AG09309 (cell line): ENCODE results near the gene SETD4.

ENCODE experiments used
- DNase-seq: peaks from one replicate; pipeline ENCODE4 v3.0.0-alpha.2; 2010; ENCODE audit warnings: low read depth
- H3K4me3 ChIP-seq: 2 replicates; pipeline ENCODE4 v1.5.1; 2011; ENCODE audit warnings: mild to moderate bottlenecking, low read depth, low read length, moderate library complexity; ENCODE audit not compliant: control insufficient read depth
- TF ChIP-seq, protein P1 (sequence below): IDR thresholded peaks from 2 replicates; pipeline ENCODE4 v1.5.1; 2011; ENCODE audit warnings: mild to moderate bottlenecking, low read depth, low read length, inconsistent platforms; ENCODE audit not compliant: insufficient read depth, control insufficient read depth; ENCODE audit errors: missing control alignments

Gene SETD4

DNA sequence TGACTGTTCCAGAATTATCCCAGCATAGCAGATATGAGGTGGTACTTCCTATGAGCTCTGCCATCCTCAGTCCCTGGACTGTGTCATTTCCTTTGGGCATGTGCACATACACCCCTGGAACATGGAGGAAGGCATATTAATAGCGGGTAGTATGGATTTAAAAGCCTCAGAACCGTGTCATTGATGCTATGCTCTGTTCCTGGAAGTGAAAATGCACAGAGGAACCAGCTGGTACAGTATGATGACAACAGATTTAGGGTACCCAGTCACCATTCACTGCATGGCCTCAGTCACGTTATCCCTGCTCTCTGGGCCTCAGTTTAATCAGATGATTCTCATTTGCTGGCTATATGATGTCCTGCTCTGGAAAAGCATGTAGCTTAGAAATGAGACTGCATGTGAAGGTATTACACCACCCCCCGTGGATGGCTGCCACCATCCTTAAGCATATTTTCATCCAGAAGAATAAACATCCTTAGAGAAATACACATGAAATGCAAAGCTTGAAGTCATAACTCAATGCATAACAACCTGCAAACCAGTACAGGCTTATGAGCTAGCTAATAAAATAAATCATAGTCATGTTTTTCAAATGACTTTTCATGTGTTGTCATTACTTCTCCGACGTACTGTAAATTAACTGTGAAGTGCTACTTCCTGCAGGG lies 37.8 kb downstream of the SETD4 start:
- TF ChIP-seq, protein P1, sequence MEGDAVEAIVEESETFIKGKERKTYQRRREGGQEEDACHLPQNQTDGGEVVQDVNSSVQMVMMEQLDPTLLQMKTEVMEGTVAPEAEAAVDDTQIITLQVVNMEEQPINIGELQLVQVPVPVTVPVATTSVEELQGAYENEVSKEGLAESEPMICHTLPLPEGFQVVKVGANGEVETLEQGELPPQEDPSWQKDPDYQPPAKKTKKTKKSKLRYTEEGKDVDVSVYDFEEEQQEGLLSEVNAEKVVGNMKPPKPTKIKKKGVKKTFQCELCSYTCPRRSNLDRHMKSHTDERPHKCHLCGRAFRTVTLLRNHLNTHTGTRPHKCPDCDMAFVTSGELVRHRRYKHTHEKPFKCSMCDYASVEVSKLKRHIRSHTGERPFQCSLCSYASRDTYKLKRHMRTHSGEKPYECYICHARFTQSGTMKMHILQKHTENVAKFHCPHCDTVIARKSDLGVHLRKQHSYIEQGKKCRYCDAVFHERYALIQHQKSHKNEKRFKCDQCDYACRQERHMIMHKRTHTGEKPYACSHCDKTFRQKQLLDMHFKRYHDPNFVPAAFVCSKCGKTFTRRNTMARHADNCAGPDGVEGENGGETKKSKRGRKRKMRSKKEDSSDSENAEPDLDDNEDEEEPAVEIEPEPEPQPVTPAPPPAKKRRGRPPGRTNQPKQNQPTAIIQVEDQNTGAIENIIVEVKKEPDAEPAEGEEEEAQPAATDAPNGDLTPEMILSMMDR = no peak

DNA sequence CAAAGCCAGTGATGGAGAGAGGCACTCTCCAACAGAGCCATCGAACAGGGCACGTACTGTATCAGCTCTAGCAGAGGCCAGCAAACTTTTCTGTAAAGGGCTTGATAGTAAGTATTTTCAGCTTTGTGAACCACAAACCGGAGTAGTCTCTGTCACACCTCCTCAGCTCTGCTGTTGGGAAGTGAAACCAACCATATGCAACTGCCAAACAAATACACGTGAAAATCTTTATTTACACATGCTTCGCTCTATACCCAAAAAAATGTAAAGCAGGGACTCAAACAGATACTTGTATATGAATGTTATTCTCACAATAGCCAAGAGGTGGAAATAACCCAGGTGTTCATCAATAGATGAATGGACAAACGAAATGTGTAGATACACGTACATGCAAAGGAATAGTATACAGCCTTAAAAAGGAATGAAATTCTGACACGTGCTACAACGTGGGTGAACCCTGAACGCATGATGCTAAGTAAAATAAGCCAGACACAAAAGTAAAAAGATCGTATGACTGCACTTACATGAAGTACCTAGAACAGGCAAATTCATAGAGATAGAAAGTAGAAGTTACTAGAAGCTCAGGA lies 39.0 kb downstream of the SETD4 start:
- TF ChIP-seq, protein P1 = no peak
- DNase-seq = no peak
- no peak overlapping the region for H3K4me3 ChIP-seq

More for the DNA sequence above, 37.8 kb downstream of the SETD4 start:
- DNase-seq = no peak
- no peak overlapping the region for H3K4me3 ChIP-seq

DNA sequence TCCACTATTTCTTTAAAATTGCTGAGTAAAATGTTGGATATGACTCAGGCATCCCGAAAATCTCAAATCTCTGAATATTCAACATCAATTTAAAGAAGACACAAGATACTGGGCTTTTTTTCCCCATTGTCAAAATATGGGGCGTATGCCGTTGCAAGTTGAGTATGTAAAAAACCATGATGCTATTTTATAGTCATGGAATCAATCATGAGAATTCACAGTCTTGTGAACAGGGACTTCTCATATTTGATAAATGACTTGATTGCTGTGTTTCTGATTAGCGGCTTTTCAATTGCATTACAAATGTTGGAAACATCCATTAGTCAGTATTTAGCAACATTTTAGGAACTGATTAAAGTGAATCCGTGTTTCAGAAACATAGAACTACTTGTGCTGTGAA lies 45.3 kb downstream of the SETD4 start:
- TF ChIP-seq, protein P1 = no peak
- H3K4me3 ChIP-seq = no peak overlapping the region
- DNase-seq = no peak

DNA sequence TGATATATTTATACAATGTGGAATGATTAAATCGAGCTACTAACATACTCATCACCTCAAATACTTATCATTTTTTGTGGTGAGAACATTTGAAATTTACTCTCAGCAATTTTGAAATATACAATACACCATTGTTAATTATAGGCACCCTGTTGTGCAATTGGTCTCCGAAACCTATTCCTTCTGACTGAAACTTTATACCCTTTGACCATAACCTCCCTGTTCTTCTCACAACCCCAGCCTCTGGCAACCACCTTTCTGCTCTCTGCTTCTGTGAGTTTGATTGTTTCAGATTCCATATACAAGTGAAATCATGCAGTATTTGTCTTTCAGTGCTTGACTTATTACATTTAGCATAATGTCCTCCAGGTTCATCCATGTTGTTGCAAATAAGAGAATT lies 49.5 kb downstream of the SETD4 start:
- DNase-seq = no peak
- TF ChIP-seq, protein P1 = no peak
- no peak overlapping the region for H3K4me3 ChIP-seq

DNA sequence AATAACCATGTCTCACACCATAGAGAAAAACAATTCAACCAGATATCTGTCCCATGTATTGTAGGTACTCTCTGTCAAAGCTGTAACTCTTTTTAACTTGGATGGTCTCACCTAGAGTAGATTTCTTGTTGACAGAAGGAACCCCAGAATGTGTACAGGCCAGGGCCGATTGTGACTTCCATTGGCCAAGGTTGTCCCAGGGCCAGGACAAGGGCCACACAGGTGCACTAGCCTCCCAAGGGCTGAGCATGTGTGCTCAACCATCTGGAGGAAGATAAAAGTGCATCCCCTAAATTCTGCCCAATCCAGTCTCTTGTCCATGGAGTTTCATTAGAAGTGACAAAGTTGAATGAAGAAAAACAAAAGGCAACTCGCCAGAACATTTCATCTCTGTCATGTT lies 51.8 kb downstream of the SETD4 start:
- DNase-seq = no peak
- H3K4me3 ChIP-seq = no peak overlapping the region
- TF ChIP-seq, protein P1 = no peak

DNA sequence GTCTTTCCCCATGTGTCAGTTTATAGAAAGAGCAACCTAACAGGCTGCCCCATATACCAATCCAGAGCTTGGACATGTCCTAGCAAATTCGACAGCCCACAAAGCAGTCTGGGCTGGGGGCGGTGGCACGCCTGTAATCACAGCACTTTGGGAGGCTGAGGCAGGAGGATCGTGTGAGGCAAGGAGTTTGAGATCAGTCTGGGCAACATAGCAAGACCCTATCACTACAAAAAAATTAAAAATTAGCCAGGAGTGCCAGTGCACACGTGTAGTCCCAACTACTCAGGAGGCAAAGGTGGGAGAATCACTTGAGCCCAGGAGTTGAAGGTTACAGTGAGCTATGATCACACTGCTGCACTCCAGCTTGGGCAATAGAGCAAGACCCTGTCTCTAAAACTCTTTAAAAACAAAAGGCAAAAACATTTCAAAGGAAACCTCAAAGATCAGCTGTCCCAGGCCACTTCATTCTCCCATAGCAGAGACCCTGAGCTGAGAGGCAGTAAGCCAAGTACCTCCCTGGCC lies 54.4 kb downstream of the SETD4 start:
- DNase-seq = no peak
- TF ChIP-seq, protein P1 = no peak
- H3K4me3 ChIP-seq = peak overlapping the region; percentile 46
